Parathyroid adenoma (tissue), 2 donors: ENCODE measurements around the gene CACNA1S.

Experiments used
- H2AFZ ChIP-seq: fragments of 300-600 bp; sonication (generic); one replicate; pipeline ENCODE4 v1.7.0; 2017; ENCODE audit warnings: antibody characterized with exemption, mild to moderate bottlenecking
- H3K27ac ChIP-seq: fragments of 300-600 bp; sonication (generic); one replicate; pipeline ENCODE4 v1.7.0; 2017
- H3K27me3 ChIP-seq: fragments of 300-600 bp; sonication (generic); one replicate; pipeline ENCODE4 v1.7.0; 2017; ENCODE audit warnings: low read length; ENCODE audit not compliant: control insufficient read depth, insufficient read depth
- H3K36me3 ChIP-seq: fragments of 300-600 bp; sonication (generic); one replicate; pipeline ENCODE4 v1.7.0; 2017; ENCODE audit warnings: low read length; ENCODE audit not compliant: control insufficient read depth, insufficient read depth
- H3K4me1 ChIP-seq: fragments of 300-600 bp; sonication (generic); one replicate; pipeline ENCODE4 v1.7.0; 2017; ENCODE audit warnings: control low read depth
- H3K4me2 ChIP-seq: fragments of 300-600 bp; sonication (generic); one replicate; pipeline ENCODE4 v1.7.0; 2017; ENCODE audit warnings: low read length
- H3K4me3 ChIP-seq: fragments of 300-600 bp; sonication (generic); one replicate; pipeline ENCODE4 v1.7.0; 2017; ENCODE audit warnings: low read depth, low read length
- H3K79me2 ChIP-seq: fragments of 300-600 bp; sonication (generic); one replicate; pipeline ENCODE4 v1.7.0; 2017; ENCODE audit warnings: control low read depth
- H3K9ac ChIP-seq: fragments of 300-600 bp; sonication (generic); one replicate; pipeline ENCODE4 v1.7.0; 2017; ENCODE audit warnings: mild to moderate bottlenecking
- H3K9me3 ChIP-seq: fragments of 300-600 bp; sonication (generic); one replicate; pipeline ENCODE4 v1.7.0; 2017; ENCODE audit warnings: low read length; ENCODE audit not compliant: control insufficient read depth
- CTCF ChIP-seq: fragments of 300-600 bp; sonication (generic); IDR thresholded peaks from one replicate; pipeline ENCODE4 v1.7.0; 2017; ENCODE audit warnings: antibody characterized with exemption, mild to moderate bottlenecking
- donor health status: primary hyperparathyroidism.

CACNA1S gene

GRCh38 chr1:201016943-201017827, 95.0 kb downstream of the CACNA1S start:
- Histone ChIP-seq H3K27ac (peak overlapping the region; percentile 98), H3K9me3 (no peaks in the 10 kb centered on the region), H3K79me2 (peaks cover 5% of the 10 kb centered on the region), H3K36me3 (no peaks in the 10 kb centered on the region), H3K4me1 (peaks cover 63% of the 10 kb centered on the region), H3K9ac (no peak overlapping the region), H2AFZ (no peak overlapping the region), H3K27me3 (no peaks in the 10 kb centered on the region), H3K4me2 (no peak overlapping the region), H3K4me3 (no peak overlapping the region)
- TF ChIP-seq CTCF: no peak

- peak overlapping the region; percentile 53 for H3K4me2 ChIP-seq
- H3K4me1 ChIP-seq: peaks cover 66% of the 10 kb centered on the region
- TF ChIP-seq CTCF: no peak
- H3K79me2 ChIP-seq: peaks cover 3% of the 10 kb centered on the region
- no peaks in the 10 kb centered on the region for H3K36me3 ChIP-seq
- no peaks in the 10 kb centered on the region for H3K27me3 ChIP-seq
- peak overlapping the region; percentile 98 for H3K27ac ChIP-seq
- peak overlapping the region; percentile 46 for H2AFZ ChIP-seq
- H3K9me3 ChIP-seq: no peaks in the 10 kb centered on the region
- no peak overlapping the region for H3K4me3 ChIP-seq
- peak overlapping the region; percentile 6 for H3K9ac ChIP-seq
These were observed 96.0 kb downstream of the CACNA1S start for GRCh38 chr1:201016211-201016651.

GRCh38 chr1:201015551-201016091, 96.6 kb downstream of the CACNA1S start:
- H3K9ac ChIP-seq: peak overlapping the region; percentile 6
- H3K4me1 ChIP-seq: peaks cover 66% of the 10 kb centered on the region

GRCh38 chr1:201014816-201015200, 97.4 kb downstream of the CACNA1S start:
- no peak overlapping the region for H2AFZ ChIP-seq
- peak overlapping the region; percentile 54 for H3K4me2 ChIP-seq
- H3K4me3 ChIP-seq: no peak overlapping the region
- no peaks in the 10 kb centered on the region for H3K27me3 ChIP-seq
- H3K9ac ChIP-seq: peak overlapping the region; percentile 46
- no peaks in the 10 kb centered on the region for H3K36me3 ChIP-seq
- H3K79me2 ChIP-seq: peaks cover 3% of the 10 kb centered on the region
- H3K9me3 ChIP-seq: no peaks in the 10 kb centered on the region
- TF ChIP-seq CTCF: no peak
- peaks cover 71% of the 10 kb centered on the region for H3K4me1 ChIP-seq
- peak overlapping the region; percentile 98 for H3K27ac ChIP-seq

More at GRCh38 chr1:201015551-201016091, 96.6 kb downstream of the CACNA1S start:
- Histone ChIP-seq H2AFZ (peak overlapping the region; percentile 46), H3K36me3 (no peaks in the 10 kb centered on the region), H3K4me3 (no peak overlapping the region), H3K79me2 (peaks cover 3% of the 10 kb centered on the region), H3K9me3 (no peaks in the 10 kb centered on the region), H3K4me2 (peak overlapping the region; percentile 53), H3K27me3 (no peaks in the 10 kb centered on the region), H3K27ac (peak overlapping the region; percentile 98)
- no peak for TF ChIP-seq CTCF
